OCI-M1 (cell line): ENCODE results near the gene DRAXIN.

Experiments used
- DNase-seq: peaks from one replicate; lab custom pipeline; 2025; lab: John Stamatoyannopoulos, UW

The DRAXIN gene, protein sequence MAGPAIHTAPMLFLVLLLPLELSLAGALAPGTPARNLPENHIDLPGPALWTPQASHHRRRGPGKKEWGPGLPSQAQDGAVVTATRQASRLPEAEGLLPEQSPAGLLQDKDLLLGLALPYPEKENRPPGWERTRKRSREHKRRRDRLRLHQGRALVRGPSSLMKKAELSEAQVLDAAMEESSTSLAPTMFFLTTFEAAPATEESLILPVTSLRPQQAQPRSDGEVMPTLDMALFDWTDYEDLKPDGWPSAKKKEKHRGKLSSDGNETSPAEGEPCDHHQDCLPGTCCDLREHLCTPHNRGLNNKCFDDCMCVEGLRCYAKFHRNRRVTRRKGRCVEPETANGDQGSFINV

DNA sequence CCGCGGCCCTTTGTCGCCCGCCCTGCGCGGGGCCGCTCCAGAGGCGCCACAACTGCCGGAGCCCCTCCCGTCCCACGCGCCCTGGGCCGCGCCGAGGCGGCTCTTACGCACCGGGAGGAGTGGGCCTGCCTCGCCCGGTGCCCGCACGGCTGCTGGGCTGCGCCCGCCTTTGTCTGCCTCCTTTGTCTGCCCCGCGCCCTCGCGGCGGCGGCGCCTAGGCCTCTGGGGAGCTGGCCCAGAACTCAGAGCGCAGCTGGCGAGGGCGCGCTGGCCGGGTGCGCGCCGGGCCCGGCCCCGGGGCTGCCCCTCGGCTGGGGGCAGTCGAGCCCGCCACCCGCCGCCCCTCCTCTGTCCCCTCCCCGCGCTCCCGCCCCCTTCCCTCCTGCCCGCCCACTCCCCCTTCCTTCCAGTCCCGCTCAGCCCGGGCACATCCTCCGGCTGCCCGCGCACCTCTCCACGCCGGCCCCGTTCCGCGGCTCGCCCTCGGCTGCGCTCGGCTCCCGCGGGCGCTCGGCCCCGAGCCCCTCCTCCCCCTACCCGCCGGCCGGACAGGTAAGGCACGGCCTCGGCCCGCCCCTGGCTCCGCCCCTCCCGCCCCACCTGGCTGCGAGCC lies at the start of gene DRAXIN:
Gene DRAXIN (plus strand): TSS at position 409 of the 613 bp plus-strand sequence. CDS start 14,549 bp downstream, outside the sequence.
- DNase-seq: no peak

DNA sequence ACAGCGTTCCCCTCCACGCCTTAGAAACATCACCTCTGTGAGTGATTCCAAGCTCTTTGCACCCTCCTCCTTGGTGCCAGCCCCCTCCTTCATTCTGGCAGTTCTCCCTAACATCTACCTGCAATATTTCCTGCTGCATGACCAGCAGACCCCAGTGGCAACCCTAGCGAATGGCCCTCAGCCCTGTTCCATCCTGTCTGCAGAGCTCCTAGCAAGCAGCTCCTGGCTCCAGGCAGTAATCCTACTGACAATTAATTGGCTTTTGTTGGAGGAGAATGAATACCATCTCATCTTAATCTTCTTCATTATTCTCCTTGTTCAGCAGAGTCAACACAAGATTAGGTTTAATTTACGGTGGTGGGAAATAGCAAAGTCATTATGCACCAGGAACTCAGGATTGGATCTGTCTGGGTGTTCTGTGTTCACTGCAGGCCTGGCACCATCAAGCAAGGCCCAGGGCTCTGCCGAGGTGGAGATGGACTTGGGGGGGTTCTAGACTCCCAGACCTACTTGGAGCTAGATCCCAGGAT lies 49.7 kb upstream of the DRAXIN start:
- no peak for DNase-seq

DNA sequence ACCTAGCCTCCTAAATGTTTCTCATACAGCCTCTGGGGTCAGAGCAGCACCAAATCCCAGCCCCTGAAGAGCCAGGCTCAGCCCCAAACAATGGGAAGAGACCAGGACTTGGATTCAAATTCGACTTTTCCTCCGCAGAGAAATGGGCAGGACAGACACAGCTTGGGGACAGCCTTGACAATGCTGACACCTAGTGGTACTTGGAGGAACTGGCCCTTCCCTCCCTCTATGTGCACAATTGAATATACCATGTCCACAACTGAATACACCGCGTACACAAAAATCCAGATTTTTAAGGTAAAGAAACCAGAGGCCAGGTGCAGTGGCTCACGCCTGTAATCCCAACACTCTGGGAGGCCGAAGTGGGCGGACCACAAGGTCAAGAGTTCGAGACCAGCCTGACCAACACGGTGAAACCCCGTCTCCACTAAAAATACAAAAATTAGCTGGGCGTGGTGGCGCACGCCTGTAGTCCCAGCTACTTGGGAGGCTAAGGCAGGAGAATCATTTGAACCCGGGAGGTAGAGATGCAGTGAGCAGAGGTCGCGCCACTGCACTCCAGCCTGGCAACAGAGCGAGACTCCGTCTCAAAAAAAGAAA lies 49.0 kb upstream of the DRAXIN start:
- DNase-seq: peak; percentile 81

- DNase-seq: no peak
These were observed 47.7 kb upstream of the DRAXIN start for GRCh38 chr1:11643782-11644181.

DNA sequence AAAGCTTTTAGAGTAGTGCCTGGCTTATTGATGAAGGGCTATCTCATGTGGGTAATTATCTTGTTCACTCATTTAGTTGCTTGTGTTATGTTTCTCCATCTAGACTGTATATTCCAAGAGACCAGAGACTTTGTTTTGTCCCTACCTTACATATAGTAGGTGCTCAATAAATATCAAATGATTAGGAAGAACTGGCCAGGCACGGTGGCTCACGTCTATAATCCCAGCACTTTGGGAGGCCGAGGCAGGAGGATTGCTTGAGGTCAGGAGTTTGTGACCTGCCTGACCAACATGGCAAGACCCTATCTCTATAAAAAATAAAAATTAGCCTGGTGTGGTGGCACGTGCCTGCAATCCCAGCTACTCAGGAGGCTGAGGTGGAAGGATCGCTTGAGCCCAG lies 46.2 kb upstream of the DRAXIN start:
- no peak for DNase-seq

DNA sequence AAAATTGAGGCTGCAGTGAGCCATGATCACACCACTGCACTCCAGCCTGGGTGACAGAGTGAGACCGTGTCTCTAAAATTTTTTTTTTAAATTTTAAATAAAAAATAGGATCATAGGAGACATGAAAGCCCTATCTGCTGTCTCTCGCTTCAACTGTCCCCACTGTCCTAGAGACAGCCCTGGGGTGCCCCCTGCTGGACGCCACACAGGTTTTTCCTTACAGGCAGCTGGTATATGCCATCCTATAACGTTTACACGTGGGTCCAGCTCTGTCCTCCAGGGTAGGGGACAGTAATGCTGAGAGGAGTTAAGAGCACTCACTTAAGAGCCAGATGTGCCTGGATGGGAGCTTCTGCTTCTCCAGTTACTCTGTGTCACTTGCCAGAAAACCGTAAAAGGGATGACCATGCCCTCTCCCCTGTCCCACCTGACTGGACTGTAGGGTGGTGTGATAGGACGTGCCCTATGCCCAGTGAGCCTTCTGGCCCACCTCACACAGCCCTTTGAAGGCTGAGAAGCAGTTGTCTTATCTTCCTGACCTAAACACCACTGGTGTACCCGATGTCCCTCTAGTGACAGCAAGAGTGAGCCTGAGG lies 45.7 kb upstream of the DRAXIN start:
- peak; percentile 86 for DNase-seq

DNA sequence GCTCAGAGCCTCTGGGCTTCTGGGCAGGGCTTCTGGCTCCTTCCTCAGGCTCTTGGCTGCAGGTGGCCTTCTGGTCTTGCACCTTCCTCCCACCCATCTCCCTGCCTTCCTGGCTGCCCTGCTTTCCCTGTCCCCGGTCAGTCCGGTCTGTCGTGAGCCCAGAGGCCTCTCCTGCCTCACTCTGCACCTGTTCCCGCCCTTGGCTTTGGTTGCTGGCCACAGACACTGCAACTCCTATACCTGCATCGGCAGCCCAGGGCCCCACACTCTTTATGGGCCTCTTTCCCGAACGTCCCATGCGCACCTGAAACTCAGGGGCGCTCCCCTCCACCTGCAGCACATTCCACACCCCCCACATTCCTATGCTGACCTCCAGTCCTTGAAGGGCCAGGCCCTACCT lies 45.2 kb upstream of the DRAXIN start:
- DNase-seq: no peak

- no peak for DNase-seq
These were observed 44.2 kb upstream of the DRAXIN start for GRCh38 chr1:11647333-11647732.

DNA sequence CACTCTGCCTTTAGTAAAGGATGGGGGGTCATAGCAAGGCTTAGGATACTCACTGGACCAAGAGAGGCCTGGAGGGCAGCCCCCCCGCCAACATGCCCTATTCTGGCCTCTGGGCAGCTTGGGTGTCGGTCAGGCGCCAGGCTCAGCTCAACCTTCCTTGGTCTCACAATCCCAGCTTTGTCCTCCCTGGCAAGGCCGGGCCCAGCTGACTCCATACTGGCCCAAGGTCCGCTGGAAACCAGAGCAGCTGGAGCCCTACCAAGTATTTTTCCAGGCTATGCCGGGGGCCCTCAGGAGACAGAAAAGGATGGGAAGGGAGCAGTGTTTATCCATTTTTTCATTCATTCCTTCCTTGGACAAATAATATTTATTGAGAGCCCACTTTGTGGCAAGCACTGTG lies 43.5 kb upstream of the DRAXIN start:
- no peak for DNase-seq

DNA sequence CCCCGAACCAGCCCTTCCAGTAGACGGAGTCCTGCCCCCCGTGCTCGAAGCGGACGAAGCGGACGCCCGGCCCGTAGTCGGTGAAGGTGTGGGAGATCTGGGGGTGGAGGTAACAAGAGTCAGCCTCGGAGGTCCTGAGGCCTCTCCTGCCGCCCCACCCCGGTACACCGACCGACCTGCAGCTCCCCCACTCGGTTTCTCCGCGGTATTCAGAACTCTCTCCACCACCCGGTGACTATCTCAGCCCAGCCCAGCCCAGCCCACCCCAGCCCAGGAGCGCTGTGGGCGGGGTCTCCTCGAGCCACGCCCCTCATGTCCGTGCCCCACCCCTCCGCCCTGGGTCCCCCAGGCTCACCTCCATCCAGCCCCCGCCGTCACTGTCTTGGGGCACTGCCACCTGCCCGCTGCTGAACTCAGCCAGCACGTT lies 42.8 kb upstream of the DRAXIN start:
- DNase-seq: no peak

DNA sequence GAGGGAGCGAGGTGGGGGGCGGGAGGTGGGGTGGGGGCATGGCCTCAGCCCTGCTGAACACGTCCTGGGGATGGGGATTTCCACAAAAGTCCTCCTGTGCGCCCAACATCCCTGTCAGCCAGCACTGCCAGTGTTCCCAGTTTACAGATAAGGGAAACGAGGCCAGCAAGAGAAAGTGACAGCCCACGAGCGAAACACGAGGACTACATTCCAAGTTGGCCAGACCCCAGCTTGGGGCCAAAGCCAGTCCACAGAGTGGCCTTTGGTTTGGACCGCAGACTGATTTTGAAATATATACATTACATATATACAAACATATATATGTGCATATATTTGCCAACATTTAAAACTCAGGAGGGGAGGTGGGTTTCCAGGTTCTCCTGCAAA lies 42.3 kb upstream of the DRAXIN start:
- DNase-seq: no peak

- no peak for DNase-seq
These were observed 41.7 kb upstream of the DRAXIN start for GRCh38 chr1:11649624-11650330.

DNA sequence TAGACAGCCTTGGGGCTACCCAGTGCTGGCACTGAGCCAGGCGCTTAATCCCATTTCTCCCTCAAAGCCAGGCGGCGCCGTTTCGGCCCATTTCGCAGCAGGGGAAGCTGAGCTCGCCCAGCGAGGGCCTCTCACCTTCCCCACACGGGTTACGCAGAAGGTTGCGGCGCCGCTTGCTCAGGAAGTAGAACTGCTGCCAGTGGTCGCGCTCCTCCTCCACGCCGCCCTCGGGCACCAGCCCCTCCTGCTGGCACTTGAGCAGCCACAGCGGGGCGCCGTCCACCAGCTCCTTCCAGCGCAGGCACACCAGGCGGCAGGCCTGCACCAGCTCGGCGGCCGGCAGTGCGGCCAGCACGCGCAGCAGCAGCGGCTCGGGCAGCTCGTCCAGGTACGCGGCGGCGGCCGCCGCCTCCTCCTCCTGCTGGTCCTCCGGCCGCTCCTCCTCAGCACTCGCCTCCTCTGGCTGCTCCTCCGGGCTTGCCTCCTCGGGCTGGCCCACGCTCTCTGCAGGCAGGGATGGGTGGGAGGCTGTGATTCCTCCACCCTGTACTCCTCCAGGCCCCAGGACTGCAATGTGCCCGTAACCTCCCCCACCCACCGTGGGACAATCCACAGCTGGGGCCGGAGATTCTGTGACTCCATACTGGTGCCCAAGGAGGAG lies 41.0 kb upstream of the DRAXIN start:
- DNase-seq: peak; percentile 87

DNA sequence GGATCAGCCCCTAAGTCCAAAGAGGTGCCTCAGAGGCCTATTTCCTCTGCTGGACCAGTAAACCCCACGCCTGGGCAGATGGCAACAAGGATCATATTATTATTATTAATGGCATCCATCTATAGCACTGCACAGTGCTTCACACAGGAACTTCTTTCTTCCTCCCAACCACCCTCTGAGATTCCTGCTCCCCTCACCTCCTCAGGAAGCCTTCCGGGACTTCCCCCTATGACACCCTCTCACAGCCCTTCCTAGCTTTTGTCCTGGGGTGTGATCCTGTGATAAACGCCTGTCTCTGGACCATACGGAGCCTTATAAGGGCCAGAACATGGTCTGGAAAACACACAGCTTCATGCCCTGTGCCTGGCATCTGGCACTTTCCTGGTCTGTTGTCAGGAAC lies 40.5 kb upstream of the DRAXIN start:
- DNase-seq: no peak

- no peak for DNase-seq
These were observed 39.2 kb upstream of the DRAXIN start for GRCh38 chr1:11652203-11652780.

DNA sequence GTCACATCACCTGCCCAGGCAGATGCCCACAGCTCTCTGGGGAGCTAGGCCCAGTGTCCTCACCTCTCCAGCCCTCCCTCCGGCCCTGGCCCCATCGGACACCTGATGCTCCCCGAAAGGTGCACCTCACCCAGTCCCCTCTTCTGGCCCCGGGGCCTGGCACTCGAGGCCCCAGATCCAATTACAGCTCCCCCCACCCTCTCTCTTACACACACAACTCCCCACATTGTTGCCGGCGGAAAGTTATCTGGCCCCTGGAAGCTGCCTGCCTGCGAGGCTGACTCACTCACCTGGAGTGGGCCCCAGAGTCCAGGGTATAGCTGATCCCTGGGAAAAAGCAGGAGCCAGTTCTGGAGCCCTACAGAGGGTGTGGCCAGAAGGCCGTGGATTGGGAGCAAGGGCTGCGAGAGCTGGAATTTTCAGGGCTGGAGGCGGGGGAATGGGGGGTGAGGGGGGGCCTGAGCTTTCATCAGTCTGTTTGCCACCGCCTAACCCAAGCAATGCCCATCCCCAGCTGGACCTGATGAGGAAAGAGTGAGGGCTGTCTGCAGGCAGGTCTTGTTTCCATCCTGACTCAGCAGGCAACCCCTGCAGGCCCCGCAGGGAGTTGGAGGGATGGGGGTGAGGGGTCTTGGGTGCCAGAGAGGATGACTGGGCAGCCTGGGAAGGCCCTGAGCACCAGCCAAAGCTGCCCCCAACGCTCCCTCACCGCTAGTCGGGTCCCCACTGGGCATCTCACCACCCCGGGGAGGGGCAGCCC lies 38.2 kb upstream of the DRAXIN start:
- DNase-seq: no peak

DNA sequence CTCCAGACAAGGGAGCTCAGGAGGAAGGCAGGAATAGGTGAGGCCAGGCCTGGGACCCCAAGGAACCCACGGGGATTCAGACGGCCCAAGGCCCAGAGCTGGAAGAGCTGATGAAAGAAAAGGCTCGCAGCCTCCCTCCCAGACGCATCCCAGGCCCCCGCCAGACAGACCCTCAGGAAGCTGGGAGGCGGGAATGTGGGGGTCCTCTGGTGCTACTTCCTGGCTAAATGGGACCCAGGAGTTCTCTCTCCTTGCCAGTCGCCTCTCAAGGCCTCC lies 37.7 kb upstream of the DRAXIN start:
- no peak for DNase-seq

GRCh38 chr1:11654137-11654938 lies 37.2 kb upstream of the DRAXIN start, which contains the start of the genes FBXO2 and FBXO44:
TSS of gene FBXO2 (minus strand) at chr1:11654429. CDS start at chr1:11654340, 89 bp downstream.
TSS of gene FBXO44 (plus strand) at chr1:11654877. CDS start at chr1:11655836, 959 bp downstream.
- DNase-seq: no peak
